Kidney epithelial cell (primary cell): ENCODE measurements around the gene CDH26. TPM values are rescaled to one million over a fixed set of nuclear protein-coding genes. Genes with fewer than 3 reads are reported as not detected.

Experiments
- DNase-seq: peaks from one replicate; pipeline ENCODE4 v3.0.0-alpha.2; 2010; ENCODE audit warnings: low read depth
- H3K27me3 ChIP-seq: 2 replicates; pipeline ENCODE4 v1.6.0; 2011; ENCODE audit warnings: low read length; ENCODE audit not compliant: control insufficient read depth, insufficient read depth
- H3K36me3 ChIP-seq: 2 replicates; pipeline ENCODE4 v1.5.1; 2011; ENCODE audit warnings: low read length; ENCODE audit not compliant: control insufficient read depth, insufficient read depth
- H3K4me3 ChIP-seq: 2 replicates; pipeline ENCODE4 v1.5.1; 2011; ENCODE audit warnings: low read depth, mild to moderate bottlenecking, control low read depth, low read length
- CTCF ChIP-seq: IDR thresholded peaks from 2 replicates; pipeline ENCODE4 v1.5.1; 2011; ENCODE audit warnings: mild to moderate bottlenecking, moderate library complexity, low read length, control low read depth, inconsistent platforms; ENCODE audit not compliant: insufficient read depth, poor library complexity, severe bottlenecking
- total RNA-seq: library from RNA; depleted of rRNA; stranded (reverse); fragments of >200 nt; gene quantifications from 2 replicates; pipeline ENCODE4 v1.2.3, GENCODE V29; 2015

Gene CDH26
- total RNA-seq, 1 donor from 2014 or later: 0.29 TPM

DNA sequence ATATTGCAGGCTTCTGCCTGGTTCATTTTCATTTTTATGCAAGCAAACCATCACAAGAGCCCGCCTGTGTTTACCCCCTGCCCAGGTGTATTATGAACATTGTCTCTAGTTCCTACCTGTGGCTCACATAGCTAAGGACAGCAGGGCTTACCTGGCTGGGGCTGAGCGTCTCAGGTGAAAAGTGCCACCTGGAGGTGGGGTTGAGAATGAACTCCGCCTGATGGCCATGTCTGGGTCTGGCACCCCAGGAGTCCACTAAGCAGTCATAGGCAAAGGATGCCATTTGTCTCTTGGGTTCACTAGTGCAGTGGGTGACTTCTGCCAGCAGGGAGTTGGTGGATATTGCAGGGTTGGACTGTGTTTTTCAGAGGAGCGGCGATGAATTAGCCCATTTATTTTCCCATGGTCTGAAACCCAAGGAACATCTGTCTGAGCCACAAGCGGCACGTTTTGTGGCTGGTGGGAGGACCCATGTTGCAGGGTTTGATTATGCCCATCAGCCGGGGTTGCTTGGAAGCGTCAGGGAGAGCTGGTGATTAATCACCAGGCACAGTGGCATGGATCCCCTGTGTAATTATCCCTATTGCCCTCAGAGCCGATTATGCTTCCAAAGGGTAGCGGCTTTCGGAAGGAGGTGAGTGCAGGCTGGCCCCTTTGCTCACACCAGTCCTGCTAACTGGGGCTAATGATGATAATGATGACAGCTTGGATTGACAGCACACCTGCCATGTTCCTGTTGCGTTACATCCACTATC is 92.1 kb downstream of the CDH26 start:
- H3K27me3 ChIP-seq: peaks cover 2% of the 10 kb centered on the region
- no peak overlapping the region for H3K4me3 ChIP-seq
- DNase-seq: no peak
- no peaks in the 10 kb centered on the region for H3K36me3 ChIP-seq
- TF ChIP-seq CTCF: peak; percentile 42

DNA sequence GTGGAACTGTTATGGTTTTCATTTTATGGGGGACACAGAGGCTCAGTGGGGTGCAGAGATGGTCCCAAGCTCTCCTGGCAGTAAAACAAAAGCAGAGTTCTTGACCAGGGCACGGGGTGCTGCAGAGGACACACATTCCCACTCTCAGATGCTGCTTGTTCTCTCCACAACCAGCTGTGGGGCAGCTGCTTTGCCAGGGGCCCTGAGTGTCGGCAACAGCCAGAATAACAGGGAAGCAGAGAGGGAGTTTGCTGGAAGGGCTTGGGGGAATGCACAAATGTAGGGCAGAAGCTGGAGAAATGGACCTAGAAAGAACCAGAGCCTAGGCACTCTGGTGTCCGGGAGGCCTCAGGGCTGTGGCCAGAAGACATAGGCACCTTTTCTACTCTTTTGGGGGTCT is 93.7 kb downstream of the CDH26 start:
- H3K4me3 ChIP-seq: no peak overlapping the region
- no peak for TF ChIP-seq CTCF
- H3K27me3 ChIP-seq: peaks cover 2% of the 10 kb centered on the region
- H3K36me3 ChIP-seq: no peaks in the 10 kb centered on the region
- DNase-seq: no peak

GRCh38 chr20:60052322-60052721 is 94.1 kb downstream of the CDH26 start:
- no peak for TF ChIP-seq CTCF
- Histone ChIP-seq H3K4me3 (no peak overlapping the region), H3K27me3 (peaks cover 2% of the 10 kb centered on the region), H3K36me3 (no peaks in the 10 kb centered on the region)
- no peak for DNase-seq

- no peak for TF ChIP-seq CTCF
These were observed 95.0 kb downstream of the CDH26 start for GRCh38 chr20:60053125-60053817.

GRCh38 chr20:60053818-60054190 is 95.6 kb downstream of the CDH26 start:
- TF ChIP-seq CTCF: no peak
- no peak overlapping the region for H3K4me3 ChIP-seq
- DNase-seq: no peak
- H3K36me3 ChIP-seq: no peaks in the 10 kb centered on the region
- H3K27me3 ChIP-seq: peaks cover 2% of the 10 kb centered on the region

More at GRCh38 chr20:60053125-60053817, 95.0 kb downstream of the CDH26 start:
- peaks cover 2% of the 10 kb centered on the region for H3K27me3 ChIP-seq
- DNase-seq: no peak
- H3K4me3 ChIP-seq: no peak overlapping the region
- H3K36me3 ChIP-seq: no peaks in the 10 kb centered on the region
